ENCODE measurements around the gene ANKRD23. TPM values are rescaled to one million over a fixed set of nuclear protein-coding genes. Genes with fewer than 3 reads are reported as not detected.
A peak's percentile ranks its signal among the peaks of the same experiment; 100 is the strongest.

ANKRD23 gene
- total and polyA plus RNA-seq, 2 of the 13 experiments (the other 11 are each of a cell fraction or from before 2014, with no cell fraction given) = 1.5 to 1.6 TPM

DNA sequence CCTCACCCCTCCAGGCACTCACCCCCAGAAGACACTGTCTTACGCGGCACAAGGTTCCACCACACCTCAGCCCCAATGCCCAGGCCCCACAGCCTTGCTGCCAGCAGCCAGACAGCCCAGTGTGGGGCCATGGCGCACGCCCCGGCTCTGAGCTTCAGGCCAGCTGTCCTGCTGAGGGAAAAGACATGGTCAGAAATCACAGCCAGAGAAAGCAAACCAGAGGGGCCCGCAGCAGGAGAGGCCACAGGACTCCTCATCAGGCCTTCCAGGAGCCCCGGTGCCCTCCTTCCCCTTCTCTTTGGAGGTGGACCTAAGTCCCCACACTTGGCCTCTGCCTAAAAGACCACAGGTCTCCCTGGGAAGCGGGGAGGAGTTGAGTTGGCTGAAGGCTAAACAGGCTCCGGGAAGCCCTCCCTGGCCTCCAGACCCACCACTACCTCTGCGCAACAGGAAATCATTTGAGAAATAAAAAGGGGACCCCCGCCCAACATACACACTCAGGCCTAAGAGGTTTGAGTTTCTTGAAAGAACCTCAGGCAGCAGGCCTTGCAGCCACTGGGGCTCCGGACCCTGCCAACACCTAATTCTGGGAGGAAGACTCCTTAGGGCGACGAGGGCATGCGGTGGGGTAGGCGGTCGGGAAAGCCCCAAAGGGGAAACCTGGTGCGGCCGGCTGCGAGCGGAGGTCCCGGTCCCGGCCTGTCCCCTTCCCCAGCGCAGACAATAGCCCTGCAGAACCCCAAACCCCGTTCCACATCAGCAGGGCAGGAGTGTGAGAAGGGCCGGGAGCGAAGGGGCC is 24.1 kb upstream of the ANKRD23 start (continued):
- no peak for TF ChIP-seq ZNF382 (CRISPR knock-in tag; IDR thresholded peaks at IDR 0.05; ENCODE audit: borderline replicate concordance)
- TF ChIP-seq ZNF550 (CRISPR knock-in tag; IDR thresholded peaks at IDR 0.05; ENCODE audit: borderline replicate concordance) = no peak
- TF ChIP-seq ZNF569 (CRISPR knock-in tag; IDR thresholded peaks at IDR 0.05; ENCODE audit: borderline replicate concordance) = no peak
- TF ChIP-seq MAFG (CRISPR knock-in tag; IDR thresholded peaks at IDR 0.05) = no peak
- TF ChIP-seq, protein P1, sequence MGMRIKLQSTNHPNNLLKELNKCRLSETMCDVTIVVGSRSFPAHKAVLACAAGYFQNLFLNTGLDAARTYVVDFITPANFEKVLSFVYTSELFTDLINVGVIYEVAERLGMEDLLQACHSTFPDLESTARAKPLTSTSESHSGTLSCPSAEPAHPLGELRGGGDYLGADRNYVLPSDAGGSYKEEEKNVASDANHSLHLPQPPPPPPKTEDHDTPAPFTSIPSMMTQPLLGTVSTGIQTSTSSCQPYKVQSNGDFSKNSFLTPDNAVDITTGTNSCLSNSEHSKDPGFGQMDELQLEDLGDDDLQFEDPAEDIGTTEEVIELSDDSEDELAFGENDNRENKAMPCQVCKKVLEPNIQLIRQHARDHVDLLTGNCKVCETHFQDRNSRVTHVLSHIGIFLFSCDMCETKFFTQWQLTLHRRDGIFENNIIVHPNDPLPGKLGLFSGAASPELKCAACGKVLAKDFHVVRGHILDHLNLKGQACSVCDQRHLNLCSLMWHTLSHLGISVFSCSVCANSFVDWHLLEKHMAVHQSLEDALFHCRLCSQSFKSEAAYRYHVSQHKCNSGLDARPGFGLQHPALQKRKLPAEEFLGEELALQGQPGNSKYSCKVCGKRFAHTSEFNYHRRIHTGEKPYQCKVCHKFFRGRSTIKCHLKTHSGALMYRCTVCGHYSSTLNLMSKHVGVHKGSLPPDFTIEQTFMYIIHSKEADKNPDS (CRISPR knock-in tag; IDR thresholded peaks at IDR 0.05) = no peak
- TF ChIP-seq, protein P2, sequence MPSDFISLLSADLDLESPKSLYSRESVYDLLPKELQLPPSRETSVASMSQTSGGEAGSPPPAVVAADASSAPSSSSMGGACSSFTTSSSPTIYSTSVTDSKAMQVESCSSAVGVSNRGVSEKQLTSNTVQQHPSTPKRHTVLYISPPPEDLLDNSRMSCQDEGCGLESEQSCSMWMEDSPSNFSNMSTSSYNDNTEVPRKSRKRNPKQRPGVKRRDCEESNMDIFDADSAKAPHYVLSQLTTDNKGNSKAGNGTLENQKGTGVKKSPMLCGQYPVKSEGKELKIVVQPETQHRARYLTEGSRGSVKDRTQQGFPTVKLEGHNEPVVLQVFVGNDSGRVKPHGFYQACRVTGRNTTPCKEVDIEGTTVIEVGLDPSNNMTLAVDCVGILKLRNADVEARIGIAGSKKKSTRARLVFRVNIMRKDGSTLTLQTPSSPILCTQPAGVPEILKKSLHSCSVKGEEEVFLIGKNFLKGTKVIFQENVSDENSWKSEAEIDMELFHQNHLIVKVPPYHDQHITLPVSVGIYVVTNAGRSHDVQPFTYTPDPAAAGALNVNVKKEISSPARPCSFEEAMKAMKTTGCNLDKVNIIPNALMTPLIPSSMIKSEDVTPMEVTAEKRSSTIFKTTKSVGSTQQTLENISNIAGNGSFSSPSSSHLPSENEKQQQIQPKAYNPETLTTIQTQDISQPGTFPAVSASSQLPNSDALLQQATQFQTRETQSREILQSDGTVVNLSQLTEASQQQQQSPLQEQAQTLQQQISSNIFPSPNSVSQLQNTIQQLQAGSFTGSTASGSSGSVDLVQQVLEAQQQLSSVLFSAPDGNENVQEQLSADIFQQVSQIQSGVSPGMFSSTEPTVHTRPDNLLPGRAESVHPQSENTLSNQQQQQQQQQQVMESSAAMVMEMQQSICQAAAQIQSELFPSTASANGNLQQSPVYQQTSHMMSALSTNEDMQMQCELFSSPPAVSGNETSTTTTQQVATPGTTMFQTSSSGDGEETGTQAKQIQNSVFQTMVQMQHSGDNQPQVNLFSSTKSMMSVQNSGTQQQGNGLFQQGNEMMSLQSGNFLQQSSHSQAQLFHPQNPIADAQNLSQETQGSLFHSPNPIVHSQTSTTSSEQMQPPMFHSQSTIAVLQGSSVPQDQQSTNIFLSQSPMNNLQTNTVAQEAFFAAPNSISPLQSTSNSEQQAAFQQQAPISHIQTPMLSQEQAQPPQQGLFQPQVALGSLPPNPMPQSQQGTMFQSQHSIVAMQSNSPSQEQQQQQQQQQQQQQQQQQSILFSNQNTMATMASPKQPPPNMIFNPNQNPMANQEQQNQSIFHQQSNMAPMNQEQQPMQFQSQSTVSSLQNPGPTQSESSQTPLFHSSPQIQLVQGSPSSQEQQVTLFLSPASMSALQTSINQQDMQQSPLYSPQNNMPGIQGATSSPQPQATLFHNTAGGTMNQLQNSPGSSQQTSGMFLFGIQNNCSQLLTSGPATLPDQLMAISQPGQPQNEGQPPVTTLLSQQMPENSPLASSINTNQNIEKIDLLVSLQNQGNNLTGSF (CRISPR knock-in tag; IDR thresholded peaks at IDR 0.05) = no peak; the same call in 1 of the 2 replicates
- TF ChIP-seq ETV6 (CRISPR knock-in tag; conservative IDR thresholded peaks at IDR 0.05) = no peak
- TF ChIP-seq NFRKB (IDR thresholded peaks at IDR 0.05) = no peak
- no peak for TF ChIP-seq MXI1 (IDR thresholded peaks at IDR 0.05; ENCODE audit: borderline replicate concordance, low read depth, low read length)
- no peak for TF ChIP-seq THAP11 (CRISPR knock-in tag; IDR thresholded peaks at IDR 0.05)
- TF ChIP-seq HDAC6 (IDR thresholded peaks at IDR 0.05; ENCODE audit: low read depth, low read length) = no peak
- TF ChIP-seq ZNF670 (CRISPR knock-in tag; IDR thresholded peaks at IDR 0.05; ENCODE audit: borderline replicate concordance) = 0 out of 2 replicates have a peak, but pooled peaks have one; percentile 87
- TF ChIP-seq, protein P3, sequence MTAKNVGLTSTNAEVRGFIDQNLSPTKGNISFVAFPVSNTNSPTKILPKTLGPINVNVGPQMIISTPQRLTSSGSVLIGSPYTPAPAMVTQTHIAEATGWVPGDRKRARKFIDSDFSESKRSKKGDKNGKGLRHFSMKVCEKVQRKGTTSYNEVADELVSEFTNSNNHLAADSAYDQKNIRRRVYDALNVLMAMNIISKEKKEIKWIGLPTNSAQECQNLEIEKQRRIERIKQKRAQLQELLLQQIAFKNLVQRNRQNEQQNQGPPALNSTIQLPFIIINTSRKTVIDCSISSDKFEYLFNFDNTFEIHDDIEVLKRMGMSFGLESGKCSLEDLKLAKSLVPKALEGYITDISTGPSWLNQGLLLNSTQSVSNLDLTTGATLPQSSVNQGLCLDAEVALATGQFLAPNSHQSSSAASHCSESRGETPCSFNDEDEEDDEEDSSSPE (CRISPR knock-in tag; IDR thresholded peaks at IDR 0.05) = no peak
- peak; percentile 76; the same call in 1 of the 2 replicates for TF ChIP-seq MEF2D (CRISPR knock-in tag; IDR thresholded peaks at IDR 0.05)
- no peak for TF ChIP-seq ZNF383 (CRISPR knock-in tag; IDR thresholded peaks at IDR 0.05; ENCODE audit: borderline replicate concordance)
- TF ChIP-seq NFKB2 (CRISPR knock-in tag; IDR thresholded peaks at IDR 0.05; ENCODE audit: borderline replicate concordance) = peak; percentile 46; the same call in 1 of the 2 replicates
- TF ChIP-seq ATF1 (CRISPR knock-in tag; IDR thresholded peaks at IDR 0.05) = no peak
- TF ChIP-seq, protein P4, sequence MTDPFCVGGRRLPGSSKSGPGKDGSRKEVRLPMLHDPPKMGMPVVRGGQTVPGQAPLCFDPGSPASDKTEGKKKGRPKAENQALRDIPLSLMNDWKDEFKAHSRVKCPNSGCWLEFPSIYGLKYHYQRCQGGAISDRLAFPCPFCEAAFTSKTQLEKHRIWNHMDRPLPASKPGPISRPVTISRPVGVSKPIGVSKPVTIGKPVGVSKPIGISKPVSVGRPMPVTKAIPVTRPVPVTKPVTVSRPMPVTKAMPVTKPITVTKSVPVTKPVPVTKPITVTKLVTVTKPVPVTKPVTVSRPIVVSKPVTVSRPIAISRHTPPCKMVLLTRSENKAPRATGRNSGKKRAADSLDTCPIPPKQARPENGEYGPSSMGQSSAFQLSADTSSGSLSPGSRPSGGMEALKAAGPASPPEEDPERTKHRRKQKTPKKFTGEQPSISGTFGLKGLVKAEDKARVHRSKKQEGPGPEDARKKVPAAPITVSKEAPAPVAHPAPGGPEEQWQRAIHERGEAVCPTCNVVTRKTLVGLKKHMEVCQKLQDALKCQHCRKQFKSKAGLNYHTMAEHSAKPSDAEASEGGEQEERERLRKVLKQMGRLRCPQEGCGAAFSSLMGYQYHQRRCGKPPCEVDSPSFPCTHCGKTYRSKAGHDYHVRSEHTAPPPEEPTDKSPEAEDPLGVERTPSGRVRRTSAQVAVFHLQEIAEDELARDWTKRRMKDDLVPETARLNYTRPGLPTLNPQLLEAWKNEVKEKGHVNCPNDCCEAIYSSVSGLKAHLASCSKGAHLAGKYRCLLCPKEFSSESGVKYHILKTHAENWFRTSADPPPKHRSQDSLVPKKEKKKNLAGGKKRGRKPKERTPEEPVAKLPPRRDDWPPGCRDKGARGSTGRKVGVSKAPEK (CRISPR knock-in tag; IDR thresholded peaks at IDR 0.05; ENCODE audit: borderline replicate concordance) = no peak; the same call in 1 of the 2 replicates

All from HepG2 (cell line).